B cell (primary cell): ENCODE measurements around the gene TAS2R41. TPM values are rescaled to one million over a fixed set of nuclear protein-coding genes. Genes with fewer than 3 reads are reported as not detected.

ENCODE experiments used
- ATAC-seq: fragments of 200-7000 bp; cut with Tn5 transposase; one replicate; pipeline ENCODE4 v1.10.0; 2021; ENCODE audit warnings: low read depth, mild to moderate bottlenecking, moderate number of reproducible peaks, moderate library complexity
- CTCF ChIA-PET: fragments of 350-600 bp; sonication (Branson Sonifier 250); formaldehyde crosslinking; loops from one replicate; lab custom pipeline; 2021; ENCODE audit warnings: antibody characterized with exemption, inconsistent platforms; lab: Charles Lee
- POLR2A ChIA-PET: fragments of 350-600 bp; sonication (Branson Sonifier 250); formaldehyde crosslinking; loops from one replicate; lab custom pipeline; 2021; ENCODE audit warnings: antibody characterized with exemption; lab: Charles Lee
- DNase-seq: peaks from one replicate; pipeline ENCODE4 v3.0.0; 2013
- H2AFZ ChIP-seq: 2 replicates; pipeline ENCODE4 v1.6.1; 2012; ENCODE audit warnings: mild to moderate bottlenecking, low read depth, low read length; ENCODE audit not compliant: insufficient read depth, poor library complexity, severe bottlenecking
- H3K27ac ChIP-seq, 2 donors: 1 replicate in 1 of 2; 2 replicates in 1 of 2; pipeline ENCODE4 v1.5.1; 2012 to 2013; ENCODE audit warnings: low read length in 2 of 2, mild to moderate bottlenecking in 2 of 2, moderate library complexity in 1 of 2
- H3K27me3 ChIP-seq, 4 experiments: fragments of 200-600 bp in 1 of 4; sonication (generic) in 1 of 4; replicated peaks in 1 of 4; 1 replicate in 2 of 4; 2 replicates in 2 of 4; pipeline versions ENCODE4 v1.6.1 to v1.7.0; 2013 to 2016; ENCODE audit warnings: low read length in 3 of 4, mild to moderate bottlenecking in 2 of 4, mixed read lengths in 1 of 4, moderate library complexity in 1 of 4; ENCODE audit not compliant: insufficient read depth in 4 of 4, control insufficient read depth in 3 of 4; ENCODE audit errors: control extremely low read depth in 1 of 4
- H3K36me3 ChIP-seq, 2 experiments: replicated peaks in 1 of 2; 1 replicate in 1 of 2; 2 replicates in 1 of 2; pipeline versions ENCODE4 v1.6.1 to v1.7.1; 2013; ENCODE audit warnings: low read length in 1 of 2; ENCODE audit not compliant: insufficient read depth in 2 of 2, control insufficient read depth in 1 of 2; ENCODE audit errors: control extremely low read depth in 1 of 2, extremely low read depth in 1 of 2
- H3K4me1 ChIP-seq, 2 donors: fragments of 200-600 bp in 1 of 2; sonication (generic) in 1 of 2; 1 replicate in 1 of 2; 2 replicates in 1 of 2; pipeline versions ENCODE4 v1.5.1 to v1.6.1; 2013 to 2017; ENCODE audit warnings: low read length in 2 of 2; ENCODE audit not compliant: control insufficient read depth in 2 of 2, insufficient read depth in 2 of 2
- H3K4me2 ChIP-seq: replicated peaks from 2 replicates; pipeline ENCODE3; 2012; ENCODE audit warnings: mild to moderate bottlenecking, low read depth, low read length; ENCODE audit not compliant: poor library complexity, severe bottlenecking
- H3K4me3 ChIP-seq, 5 experiments: fragments of 200-600 bp in 1 of 5; sonication (generic) in 1 of 5; 1 replicate in 3 of 5; 2 replicates in 2 of 5; pipeline versions ENCODE4 v1.5.1 to v1.7.0; 2011 to 2016; ENCODE audit warnings: low read length in 4 of 5, mild to moderate bottlenecking in 4 of 5, low read depth in 2 of 5, control low read depth in 1 of 5, moderate library complexity in 1 of 5; ENCODE audit not compliant: insufficient read depth in 1 of 5; ENCODE audit errors: control extremely low read depth in 1 of 5, extremely low read depth in 1 of 5
- H3K79me2 ChIP-seq: fragments of 200-600 bp; sonication (generic); one replicate; pipeline ENCODE4 v1.6.0; 2016; ENCODE audit warnings: low read length; ENCODE audit not compliant: control insufficient read depth, insufficient read depth
- H3K9ac ChIP-seq: fragments of 200-600 bp; sonication (generic); 2 replicates; pipeline ENCODE4 v1.6.1; 2017; ENCODE audit warnings: mild to moderate bottlenecking, low read length, moderate library complexity
- H3K9me3 ChIP-seq, 3 donors: one replicate each; pipeline versions ENCODE4 v1.6.1 to v1.7.1; 2013; ENCODE audit warnings: low read length in 2 of 3; ENCODE audit not compliant: control insufficient read depth in 2 of 3, insufficient read depth in 1 of 3; ENCODE audit errors: control extremely low read depth in 1 of 3
- H4K20me1 ChIP-seq: 2 replicates; pipeline ENCODE4 v1.6.0; 2012; ENCODE audit warnings: mild to moderate bottlenecking, low read length; ENCODE audit not compliant: insufficient read depth, control insufficient read depth, poor library complexity, severe bottlenecking
- H3K27ac Mint-ChIP-seq: one replicate; pipeline ENCODE4 v1.8.0; 2021; ENCODE audit warnings: mixed read lengths
- H3K27me3 Mint-ChIP-seq: one replicate; pipeline ENCODE4 v1.8.0; 2021; ENCODE audit warnings: mixed read lengths
- H3K4me1 Mint-ChIP-seq: one replicate; pipeline ENCODE4 v1.8.0; 2021; ENCODE audit warnings: mixed read lengths
- H3K4me3 Mint-ChIP-seq: one replicate; pipeline ENCODE4 v1.8.0; 2021; ENCODE audit warnings: mixed read lengths
- H3K9me3 Mint-ChIP-seq: one replicate; pipeline ENCODE4 v1.8.0; 2022; ENCODE audit warnings: mixed read lengths; ENCODE audit not compliant: insufficient read depth
- CTCF ChIP-seq: fragments of 200-600 bp; IDR thresholded peaks from one replicate; pipeline ENCODE4 v1.8.0; 2022; ENCODE audit warnings: antibody characterized with exemption, mild to moderate bottlenecking
- EZH2 ChIP-seq: IDR thresholded peaks from 2 replicates; pipeline ENCODE4 v1.6.1; 2012; ENCODE audit warnings: borderline replicate concordance, low read depth, mild to moderate bottlenecking, moderate library complexity, low read length; ENCODE audit not compliant: insufficient read depth, poor library complexity, severe bottlenecking
- WGBS: methylation state at CpG from one replicate; pipeline ENCODE4 v1.1.5; 2013; ENCODE audit warnings: missing lambda C conversion rate; ENCODE audit not compliant: insufficient coverage; 5-methylcytosine and 5-hydroxymethylcytosine counted together
- intact Hi-C: fragments of 100-400 bp; cut with micrococcal nuclease; formaldehyde crosslinking; loops from one replicate; pipeline ENCODE4 v1.10.0; 2022
- polyA plus RNA-seq: library from polyadenylated mRNA; depleted of rRNA; stranded (reverse); fragments of >200 nt; gene quantifications from 2 replicates; pipeline ENCODE4 v1.2.3, GENCODE V29; 2012
- total RNA-seq, 2 donors: library from RNA; stranded (reverse); fragments of 120-200 nt in 1 of 2; gene quantifications; 1 replicate in 1 of 2; 2 replicates in 1 of 2; pipeline versions ENCODE4 v1.2.3 to v1.2.4, GENCODE V29; 2013 to 2022

The TAS2R41 gene
- total and polyA plus RNA-seq, 2 donors (not counting 1 experiment from before 2014, with no cell fraction given): not detected

GRCh38 chr7:143504937-143505297 is 27.2 kb downstream of the TAS2R41 start:
- no peak for DNase-seq
- Histone ChIP-seq H3K4me1 (no peaks in the 10 kb centered on the region), H3K4me3 (no peak overlapping the region), H3K9me3 (no peaks in the 10 kb centered on the region), H3K79me2 (no peaks in the 10 kb centered on the region), H3K36me3 (no peaks in the 10 kb centered on the region), H3K27ac (no peak overlapping the region), H2AFZ (no peak overlapping the region), H4K20me1 (no peaks in the 10 kb centered on the region), H3K4me2 (no peak overlapping the region), H3K9ac (no peak overlapping the region), H3K27me3 (no peaks in the 10 kb centered on the region)
- ChIA-PET CTCF (no interaction called here), POLR2A (no interaction called here)
- peaks cover 14% of the 10 kb centered on the region for H3K27me3 Mint-ChIP-seq
- no peak overlapping the region for H3K4me3 Mint-ChIP-seq
- H3K4me1 Mint-ChIP-seq: no peaks in the 10 kb centered on the region
- ATAC-seq: no peak
- intact Hi-C loops: no loop called here
- H3K27ac Mint-ChIP-seq: no peak overlapping the region
- no peaks in the 10 kb centered on the region for H3K9me3 Mint-ChIP-seq
- TF ChIP-seq EZH2 (no peak), CTCF (no peak)

- CTCF ChIA-PET: no interaction called here
- no CpG with 5 or more reads among the region's 2 CpGs for WGBS
- H3K27me3 Mint-ChIP-seq: peaks cover 9% of the 10 kb centered on the region
These were observed 28.2 kb downstream of the TAS2R41 start for GRCh38 chr7:143505838-143506237.

More at GRCh38 chr7:143505838-143506237, 28.2 kb downstream of the TAS2R41 start:
- ATAC-seq (no peak), DNase-seq (no peak)
- TF ChIP-seq EZH2: no peak
- TF ChIP-seq CTCF: no peak
- H3K4me1 ChIP-seq: no peaks in the 10 kb centered on the region
- H3K4me3 Mint-ChIP-seq: no peak overlapping the region
- H3K4me3 ChIP-seq: no peak overlapping the region
- intact Hi-C loops: no loop called here
- no peak overlapping the region for H2AFZ ChIP-seq
- H3K9ac ChIP-seq: no peak overlapping the region
- no peaks in the 10 kb centered on the region for H3K36me3 ChIP-seq
- POLR2A ChIA-PET: no interaction called here
- no peak overlapping the region for H3K27ac Mint-ChIP-seq
- H3K27ac ChIP-seq: no peak overlapping the region
- H4K20me1 ChIP-seq: no peaks in the 10 kb centered on the region
- no peak overlapping the region for H3K4me2 ChIP-seq
- H3K27me3 ChIP-seq: no peaks in the 10 kb centered on the region
- H3K9me3 Mint-ChIP-seq: no peaks in the 10 kb centered on the region
- no peaks in the 10 kb centered on the region for H3K9me3 ChIP-seq
- no peaks in the 10 kb centered on the region for H3K4me1 Mint-ChIP-seq
- no peaks in the 10 kb centered on the region for H3K79me2 ChIP-seq
